GM12892 (cell line): Measurements from ENCODE around the gene PRLR.
"Not testable (repeated sequence)": the region's sequence is repeated elsewhere in the genome, so short reads cannot be mapped to it uniquely, and the experiment has no call there.

Experiments
- POLR2A ChIP-seq: IDR thresholded peaks from 2 replicates; pipeline ENCODE4 v1.6.1; 2011; ENCODE audit warnings: low read depth, low read length, control low read depth
- POLR2AphosphoS5 ChIP-seq: IDR thresholded peaks from 2 replicates; pipeline ENCODE4 v1.6.1; 2011; ENCODE audit warnings: low read depth, low read length, control low read depth
- TAF1 ChIP-seq: IDR thresholded peaks from 2 replicates; pipeline ENCODE4 v1.6.1; 2011; ENCODE audit warnings: low read depth, mild to moderate bottlenecking, control low read depth, low read length, borderline replicate concordance

DNA sequence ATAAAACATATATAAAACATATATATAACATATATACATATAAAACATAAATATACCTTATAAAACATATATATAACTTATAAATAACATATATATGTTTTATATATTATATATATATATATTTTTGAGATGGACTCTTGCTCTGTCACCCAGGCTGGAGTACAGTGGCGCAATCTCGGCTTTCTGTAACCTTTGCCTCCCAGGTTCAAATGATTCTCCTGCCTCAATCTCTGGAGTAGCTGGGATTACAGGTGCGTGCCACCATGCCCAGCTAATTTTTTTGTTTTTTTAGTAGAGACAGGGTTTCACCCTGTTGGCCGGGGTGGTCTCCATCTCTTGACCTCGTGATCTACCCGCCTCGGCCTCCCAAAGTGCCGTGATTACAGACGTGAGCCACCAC, 128.6 kb downstream of the PRLR start:
- TF ChIP-seq POLR2AphosphoS5, POLR2A, TAF1: not testable (repeated sequence)
